SK-N-MC (cell line): ENCODE measurements around the gene CA10.

ENCODE experiments used
- EZH2 ChIP-seq: fragments of 200-600 bp; sonication (generic); IDR thresholded peaks from one replicate; pipeline ENCODE4 v1.6.1; 2017; ENCODE audit warnings: antibody characterized with exemption
- POLR2AphosphoS5 ChIP-seq: IDR thresholded peaks from 2 replicates; pipeline ENCODE4 v1.6.1; 2012; ENCODE audit warnings: mild to moderate bottlenecking, low read depth, low read length, borderline replicate concordance

- TF ChIP-seq POLR2AphosphoS5 (no peak), EZH2 (no peak)
These were observed 237.0 kb downstream of the CA10 start for GRCh38 chr17:51921500-51921899.
